Neural cell (in vitro differentiated cells): ENCODE measurements around the gene CFAP61. TPM values are rescaled to one million over a fixed set of nuclear protein-coding genes. Genes with fewer than 3 reads are reported as not detected.

Source experiments
- H2AFZ ChIP-seq: fragments of 200-600, 300-800 bp; sonication (generic), shearing (Covaris generic); 2 replicates; pipeline ENCODE4 v1.6.0; 2014; ENCODE audit warnings: low read depth, mild to moderate bottlenecking, antibody characterized with exemption, low read length, moderate library complexity
- H3F3A ChIP-seq: fragments of 200-600 bp; shearing (Covaris generic); 2 replicates; pipeline ENCODE4 v1.6.1; 2016; ENCODE audit warnings: mild to moderate bottlenecking, moderate library complexity, mixed read lengths, antibody characterized with exemption, low read length; ENCODE audit not compliant: insufficient read depth, poor library complexity, severe bottlenecking
- H3K27ac ChIP-seq: fragments of 200-600, 300-800 bp; sonication (generic), shearing (Covaris generic); 2 replicates; pipeline ENCODE4 v1.5.1; 2014; ENCODE audit warnings: mild to moderate bottlenecking, low read length, moderate library complexity
- H3K27me3 ChIP-seq: fragments of 300-800, 200-600 bp; sonication (generic), shearing (Covaris generic); 2 replicates; pipeline ENCODE4 v1.6.0; 2014; ENCODE audit warnings: mild to moderate bottlenecking, low read depth, low read length, moderate library complexity; ENCODE audit not compliant: insufficient read depth
- H3K36me3 ChIP-seq: fragments of 300-800, 200-600 bp; sonication (generic), shearing (Covaris generic); 2 replicates; pipeline ENCODE4 v1.5.1; 2014; ENCODE audit warnings: mild to moderate bottlenecking, antibody characterized with exemption, low read length, moderate library complexity; ENCODE audit not compliant: insufficient read depth
- H3K4me2 ChIP-seq: fragments of 300-800, 200-600 bp; sonication (generic), shearing (Covaris generic); 2 replicates; pipeline ENCODE4 v1.6.0; 2014; ENCODE audit warnings: mild to moderate bottlenecking, low read length
- H3K4me3 ChIP-seq: fragments of 300-800, 200-600 bp; sonication (generic), shearing (Covaris generic); 2 replicates; pipeline ENCODE4 v1.5.1; 2014; ENCODE audit warnings: mild to moderate bottlenecking, low read length, moderate library complexity
- H3K79me2 ChIP-seq: fragments of 200-600 bp; shearing (Covaris generic); replicated peaks from 2 replicates; pipeline ENCODE4 v1.6.0; 2014; ENCODE audit warnings: mild to moderate bottlenecking, low read length, moderate library complexity; ENCODE audit not compliant: insufficient read depth
- H3K9ac ChIP-seq: fragments of 300-800, 200-600 bp; sonication (generic), shearing (Covaris generic); 2 replicates; pipeline ENCODE4 v1.6.1; 2016; ENCODE audit warnings: mild to moderate bottlenecking, low read length, mixed read lengths
- H3K9me2 ChIP-seq: fragments of 200-600 bp; shearing (Covaris generic); 2 replicates; pipeline ENCODE4 v1.6.1; 2016; ENCODE audit warnings: mild to moderate bottlenecking, low read length, mixed read lengths; ENCODE audit not compliant: insufficient read depth
- H3K9me3 ChIP-seq: fragments of 200-600, 300-800 bp; sonication (generic), shearing (Covaris generic); 2 replicates; pipeline ENCODE4 v1.6.1; 2016; ENCODE audit warnings: mild to moderate bottlenecking, mixed run types, low read length, moderate library complexity, mixed read lengths
- H4K20me1 ChIP-seq: fragments of 200-600 bp; shearing (Covaris generic); 2 replicates; pipeline ENCODE4 v1.6.1; 2016; ENCODE audit warnings: mild to moderate bottlenecking, mixed run types; ENCODE audit not compliant: insufficient read depth
- EP300 ChIP-seq: fragments of 450-650 bp; conservative IDR thresholded peaks from 2 replicates; pipeline ENCODE4 v1.6.1; 2014; ENCODE audit warnings: antibody characterized with exemption, mild to moderate bottlenecking, moderate library complexity; ENCODE audit not compliant: poor library complexity, severe bottlenecking
- EZH2 ChIP-seq: fragments of 200-600, 300-800 bp; shearing (Covaris generic), sonication (generic); IDR thresholded peaks from 2 replicates; pipeline ENCODE4 v1.6.1; 2014; ENCODE audit warnings: antibody characterized with exemption, low read length, borderline replicate concordance, mild to moderate bottlenecking; ENCODE audit not compliant: insufficient read depth, poor library complexity, severe bottlenecking
- MXI1 ChIP-seq: fragments of 450-650 bp; conservative IDR thresholded peaks from 2 replicates; pipeline ENCODE4 v1.6.1; 2014; ENCODE audit warnings: antibody characterized with exemption, mild to moderate bottlenecking; ENCODE audit not compliant: poor library complexity, severe bottlenecking
- POLR2AphosphoS5 ChIP-seq: IDR thresholded peaks from 2 replicates; pipeline ENCODE4 v1.6.1; 2012
- RAD21 ChIP-seq: fragments of 450-650 bp; conservative IDR thresholded peaks from 2 replicates; pipeline ENCODE4 v1.6.1; 2014; ENCODE audit warnings: antibody characterized with exemption, mild to moderate bottlenecking, moderate library complexity
- SMC3 ChIP-seq: fragments of 450-650 bp; conservative IDR thresholded peaks from 2 replicates; pipeline ENCODE4 v1.6.1; 2014; ENCODE audit warnings: antibody characterized with exemption, mild to moderate bottlenecking, moderate library complexity; ENCODE audit not compliant: poor library complexity
- TAF1 ChIP-seq: IDR thresholded peaks from 2 replicates; pipeline ENCODE4 v1.6.1; 2012; ENCODE audit warnings: low read depth
- polyA plus RNA-seq: library from polyadenylated mRNA; depleted of rRNA; stranded (reverse); fragments of >200 nt; gene quantifications from 2 replicates; pipeline ENCODE4 v1.2.3, GENCODE V29; 2014
- TF ChIP-seq, protein P1 (sequence below): fragments of 450-650 bp; IDR thresholded peaks from 2 replicates; pipeline ENCODE4 v1.5.1; 2014; ENCODE audit warnings: antibody characterized with exemption, mild to moderate bottlenecking, moderate library complexity; ENCODE audit not compliant: poor library complexity, severe bottlenecking
- TF ChIP-seq, protein P2 (sequence below): IDR thresholded peaks from 2 replicates; pipeline ENCODE4 v1.6.1; 2012; ENCODE audit warnings: borderline replicate concordance

Gene CFAP61
- polyA plus RNA-seq, 1 donor from 2014 or later: 0.42 TPM

GRCh38 chr20:20085812-20086211 lies 33.5 kb downstream of the CFAP61 start:
- Histone ChIP-seq H3K27ac (no peak overlapping the region), H3K9me2 (no peaks in the 10 kb centered on the region), H3K9ac (no peak overlapping the region), H3K27me3 (no peaks in the 10 kb centered on the region), H3K36me3 (no peaks in the 10 kb centered on the region), H3K79me2 (no peaks in the 10 kb centered on the region), H3F3A (no peaks in the 10 kb centered on the region), H2AFZ (no peak overlapping the region), H4K20me1 (no peaks in the 10 kb centered on the region), H3K9me3 (no peaks in the 10 kb centered on the region), H3K4me3 (no peak overlapping the region), H3K4me2 (no peak overlapping the region)
- TF ChIP-seq, protein P1, sequence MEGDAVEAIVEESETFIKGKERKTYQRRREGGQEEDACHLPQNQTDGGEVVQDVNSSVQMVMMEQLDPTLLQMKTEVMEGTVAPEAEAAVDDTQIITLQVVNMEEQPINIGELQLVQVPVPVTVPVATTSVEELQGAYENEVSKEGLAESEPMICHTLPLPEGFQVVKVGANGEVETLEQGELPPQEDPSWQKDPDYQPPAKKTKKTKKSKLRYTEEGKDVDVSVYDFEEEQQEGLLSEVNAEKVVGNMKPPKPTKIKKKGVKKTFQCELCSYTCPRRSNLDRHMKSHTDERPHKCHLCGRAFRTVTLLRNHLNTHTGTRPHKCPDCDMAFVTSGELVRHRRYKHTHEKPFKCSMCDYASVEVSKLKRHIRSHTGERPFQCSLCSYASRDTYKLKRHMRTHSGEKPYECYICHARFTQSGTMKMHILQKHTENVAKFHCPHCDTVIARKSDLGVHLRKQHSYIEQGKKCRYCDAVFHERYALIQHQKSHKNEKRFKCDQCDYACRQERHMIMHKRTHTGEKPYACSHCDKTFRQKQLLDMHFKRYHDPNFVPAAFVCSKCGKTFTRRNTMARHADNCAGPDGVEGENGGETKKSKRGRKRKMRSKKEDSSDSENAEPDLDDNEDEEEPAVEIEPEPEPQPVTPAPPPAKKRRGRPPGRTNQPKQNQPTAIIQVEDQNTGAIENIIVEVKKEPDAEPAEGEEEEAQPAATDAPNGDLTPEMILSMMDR: no peak
- TF ChIP-seq MXI1 (no peak), EP300 (no peak), EZH2 (no peak), TAF1 (no peak), RAD21 (no peak), POLR2AphosphoS5 (no peak), SMC3 (no peak)
- TF ChIP-seq, protein P2, sequence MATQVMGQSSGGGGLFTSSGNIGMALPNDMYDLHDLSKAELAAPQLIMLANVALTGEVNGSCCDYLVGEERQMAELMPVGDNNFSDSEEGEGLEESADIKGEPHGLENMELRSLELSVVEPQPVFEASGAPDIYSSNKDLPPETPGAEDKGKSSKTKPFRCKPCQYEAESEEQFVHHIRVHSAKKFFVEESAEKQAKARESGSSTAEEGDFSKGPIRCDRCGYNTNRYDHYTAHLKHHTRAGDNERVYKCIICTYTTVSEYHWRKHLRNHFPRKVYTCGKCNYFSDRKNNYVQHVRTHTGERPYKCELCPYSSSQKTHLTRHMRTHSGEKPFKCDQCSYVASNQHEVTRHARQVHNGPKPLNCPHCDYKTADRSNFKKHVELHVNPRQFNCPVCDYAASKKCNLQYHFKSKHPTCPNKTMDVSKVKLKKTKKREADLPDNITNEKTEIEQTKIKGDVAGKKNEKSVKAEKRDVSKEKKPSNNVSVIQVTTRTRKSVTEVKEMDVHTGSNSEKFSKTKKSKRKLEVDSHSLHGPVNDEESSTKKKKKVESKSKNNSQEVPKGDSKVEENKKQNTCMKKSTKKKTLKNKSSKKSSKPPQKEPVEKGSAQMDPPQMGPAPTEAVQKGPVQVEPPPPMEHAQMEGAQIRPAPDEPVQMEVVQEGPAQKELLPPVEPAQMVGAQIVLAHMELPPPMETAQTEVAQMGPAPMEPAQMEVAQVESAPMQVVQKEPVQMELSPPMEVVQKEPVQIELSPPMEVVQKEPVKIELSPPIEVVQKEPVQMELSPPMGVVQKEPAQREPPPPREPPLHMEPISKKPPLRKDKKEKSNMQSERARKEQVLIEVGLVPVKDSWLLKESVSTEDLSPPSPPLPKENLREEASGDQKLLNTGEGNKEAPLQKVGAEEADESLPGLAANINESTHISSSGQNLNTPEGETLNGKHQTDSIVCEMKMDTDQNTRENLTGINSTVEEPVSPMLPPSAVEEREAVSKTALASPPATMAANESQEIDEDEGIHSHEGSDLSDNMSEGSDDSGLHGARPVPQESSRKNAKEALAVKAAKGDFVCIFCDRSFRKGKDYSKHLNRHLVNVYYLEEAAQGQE: no peak

DNA sequence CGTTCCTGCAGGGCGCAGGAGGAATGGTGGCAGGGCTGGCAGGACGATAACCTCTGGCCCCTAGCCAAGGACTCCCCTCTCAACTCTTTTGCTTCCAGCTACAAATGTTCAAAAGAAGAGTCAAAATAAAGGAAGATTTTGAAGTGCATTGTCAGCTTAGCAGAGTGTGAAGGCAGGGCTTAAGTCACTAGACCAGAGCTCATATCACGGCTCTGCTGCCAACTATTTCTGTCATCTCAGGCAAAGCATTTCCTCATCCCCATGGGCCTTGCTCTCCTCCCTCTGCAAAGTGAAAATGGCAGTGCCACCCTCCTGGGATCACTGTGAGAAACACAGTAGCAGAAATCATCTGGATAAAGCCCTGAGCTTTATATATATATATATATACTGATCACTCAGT lies 36.7 kb downstream of the CFAP61 start:
- H4K20me1 ChIP-seq: no peaks in the 10 kb centered on the region
- no peak overlapping the region for H2AFZ ChIP-seq
- H3K36me3 ChIP-seq: no peaks in the 10 kb centered on the region
- H3K9me3 ChIP-seq: no peaks in the 10 kb centered on the region
- no peak overlapping the region for H3K9ac ChIP-seq
- no peak overlapping the region for H3K4me2 ChIP-seq
- TF ChIP-seq, protein P1: no peak
- TF ChIP-seq MXI1 (no peak), TAF1 (no peak), EP300 (no peak), SMC3 (no peak), RAD21 (no peak), POLR2AphosphoS5 (no peak), EZH2 (no peak)
- TF ChIP-seq, protein P2: no peak
- no peaks in the 10 kb centered on the region for H3K27me3 ChIP-seq
- H3F3A ChIP-seq: no peaks in the 10 kb centered on the region
- H3K79me2 ChIP-seq: no peaks in the 10 kb centered on the region
- H3K27ac ChIP-seq: no peak overlapping the region
- H3K9me2 ChIP-seq: no peaks in the 10 kb centered on the region
- H3K4me3 ChIP-seq: no peak overlapping the region
